C4-2B (cell line): ENCODE results near the gene PLXND1.

Experiments used
- CTCF ChIP-seq: fragments of 450-650 bp; conservative IDR thresholded peaks from 2 replicates; pipeline ENCODE4 v1.5.1; 2017; ENCODE audit warnings: mild to moderate bottlenecking
- ZFX ChIP-seq: fragments of 450-650 bp; IDR thresholded peaks from 2 replicates; pipeline ENCODE4 v1.6.1; 2017

- TF ChIP-seq CTCF (no peak), ZFX (no peak)
Observed at GRCh38 chr3:129564981-129565644, 41.4 kb downstream of the PLXND1 start.
